ENCODE measurements around the gene MLEC. TPM values are rescaled to one million over a fixed set of nuclear protein-coding genes. Genes with fewer than 3 reads are reported as not detected.

MLEC gene
- total and polyA plus RNA-seq, 2 of the 13 experiments (the other 11 are each of a cell fraction or from before 2014, with no cell fraction given) = 49.8 to 156 TPM

GRCh38 chr12:120725659-120726509, 38.9 kb downstream of the MLEC start, which contains the start of gene ACADS (continued):
- TF ChIP-seq ZNF18 (CRISPR knock-in tag; IDR thresholded peaks at IDR 0.05; ENCODE audit: insufficient replicate concordance) = peak; percentile 51
- TF ChIP-seq ZBTB10 (CRISPR knock-in tag; IDR thresholded peaks at IDR 0.05; ENCODE audit: borderline replicate concordance) = no peak
- no peak for TF ChIP-seq ZFP36L1 (CRISPR knock-in tag; IDR thresholded peaks at IDR 0.05)
- no peak for TF ChIP-seq RAD51 (IDR thresholded peaks at IDR 0.05; ENCODE audit: borderline replicate concordance)
- no peak for TF ChIP-seq ZC3H13 (CRISPR knock-in tag; IDR thresholded peaks at IDR 0.05)
- no peak for TF ChIP-seq HMG20A (CRISPR knock-in tag; IDR thresholded peaks at IDR 0.05; ENCODE audit: borderline replicate concordance)
- TF ChIP-seq CEBPG (CRISPR knock-in tag; IDR thresholded peaks at IDR 0.05) = no peak
- no peak for TF ChIP-seq EZH2 (conservative IDR thresholded peaks at IDR 0.05; ENCODE audit: low read depth, low read length)
- TF ChIP-seq SALL1 (CRISPR knock-in tag; IDR thresholded peaks at IDR 0.05) = peak; percentile 74
- TF ChIP-seq ZNF670 (CRISPR knock-in tag; IDR thresholded peaks at IDR 0.05; ENCODE audit: borderline replicate concordance) = peak; percentile 64; the same call in 1 of the 2 replicates
- peak; percentile 87 for TF ChIP-seq SAP130 (CRISPR knock-in tag; IDR thresholded peaks at IDR 0.05; ENCODE audit: low read depth)
- TF ChIP-seq POLR2AphosphoS5 (IDR thresholded peaks at IDR 0.05; ENCODE audit: low read depth, low read length) = peak; percentile 71
- TF ChIP-seq ZFP1 (CRISPR knock-in tag; IDR thresholded peaks at IDR 0.05) = no peak
- TF ChIP-seq TEF (CRISPR knock-in tag; IDR thresholded peaks at IDR 0.05) = no peak
- TF ChIP-seq GPBP1L1 (CRISPR knock-in tag; IDR thresholded peaks at IDR 0.05) = no peak
- no peak for TF ChIP-seq ZNF280B (CRISPR knock-in tag; IDR thresholded peaks at IDR 0.05; ENCODE audit: borderline replicate concordance)
- peak; percentile 31; the same call in 1 of the 2 replicates for TF ChIP-seq ZSCAN20 (CRISPR knock-in tag; IDR thresholded peaks at IDR 0.05; ENCODE audit: borderline replicate concordance)
- TF ChIP-seq TBP (CRISPR knock-in tag; IDR thresholded peaks at IDR 0.05) = no peak
- TF ChIP-seq KDM5B (CRISPR knock-in tag; IDR thresholded peaks at IDR 0.05; ENCODE audit: borderline replicate concordance) = peak; percentile 74; the same call in 1 of the 2 replicates
- TF ChIP-seq MTERF4 (CRISPR knock-in tag; IDR thresholded peaks at IDR 0.05) = no peak
- TF ChIP-seq KMT2B (CRISPR knock-in tag; IDR thresholded peaks at IDR 0.05) = peak; percentile 55; the same call in 1 of the 2 replicates
